Colonic mucosa (tissue), 4 donors: ENCODE results near the gene STRBP. TPM values are rescaled to one million over a fixed set of nuclear protein-coding genes. Genes with fewer than 3 reads are reported as not detected.

Source experiments
- DNase-seq: peaks from one replicate; pipeline ENCODE4 v3.0.0-alpha.2; 2020
- H3K27ac ChIP-seq: fragments of 200-600 bp; one replicate; pipeline ENCODE4 v1.8.0; 2021
- H3K27me3 ChIP-seq: fragments of 200-600 bp; one replicate; pipeline ENCODE4 v1.8.0; 2021
- H3K36me3 ChIP-seq: fragments of 200-600 bp; one replicate; pipeline ENCODE4 v1.8.0; 2021
- H3K4me1 ChIP-seq: fragments of 200-600 bp; one replicate; pipeline ENCODE4 v1.8.0; 2021; ENCODE audit warnings: mild to moderate bottlenecking
- H3K4me3 ChIP-seq: fragments of 200-600 bp; one replicate; pipeline ENCODE4 v1.8.0; 2021
- H3K9ac ChIP-seq, 2 donors: one replicate each; pipeline ENCODE4 v1.7.0; 2013; ENCODE audit warnings: control low read depth in 2 of 2, low read depth in 2 of 2, low read length in 2 of 2
- H3K9me3 ChIP-seq: fragments of 200-600 bp; one replicate; pipeline ENCODE4 v1.8.0; 2021
- intact Hi-C: fragments of 100-400 bp; cut with DNase I; formaldehyde crosslinking; loops from one replicate; pipeline ENCODE4 v1.14.1; 2022
- total RNA-seq, 2 donors: library from RNA; stranded (reverse); fragmentation: NEBNext Ultra II Directional in 1 of 2; extraction: Animal tissue kit (Norgen Biotek cat#: 25700) in 1 of 2; gene quantifications; one replicate each; pipeline ENCODE4 v1.2.1, GENCODE V29; 2021
- TF ChIP-seq, protein P1 (sequence below): fragments of 200-600 bp; IDR thresholded peaks from one replicate; pipeline ENCODE4 v1.8.0; 2022; ENCODE audit warnings: antibody characterized with exemption, mild to moderate bottlenecking
- donor health status: healthy.
- donor health status: DM: no; HTN: no; CAD: no.
- donor health status: DM: no; HTN: no; CAD: no.

STRBP gene
- total RNA-seq, 2 donors from 2014 or later = 37.5 to 53.5 TPM

DNA sequence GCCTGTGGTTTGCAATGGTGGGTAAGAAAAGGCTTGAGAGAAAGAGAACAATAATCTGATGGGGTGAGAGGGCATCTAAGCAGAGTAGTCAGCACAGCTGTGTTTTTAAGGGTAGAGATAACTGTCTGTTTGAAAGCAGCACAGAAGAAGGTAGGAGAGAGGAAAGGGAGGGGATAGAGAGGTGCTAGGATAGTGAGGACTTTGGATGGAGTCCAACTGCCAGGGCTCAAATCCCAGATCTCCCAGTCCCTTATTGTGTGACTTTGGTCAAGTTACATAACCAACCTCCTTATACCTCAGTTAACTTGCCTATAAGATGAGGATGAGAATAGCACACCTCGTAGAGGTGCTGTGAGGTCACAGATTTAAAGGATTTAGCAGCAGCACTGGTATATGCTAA lies 179.3 kb downstream of the STRBP start:
- no peaks in the 10 kb centered on the region for H3K4me1 ChIP-seq
- no peak for DNase-seq
- no peaks in the 10 kb centered on the region for H3K9me3 ChIP-seq
- H3K9ac ChIP-seq = no peak overlapping the region
- H3K4me3 ChIP-seq = no peak overlapping the region
- no peak overlapping the region for H3K27ac ChIP-seq
- intact Hi-C loops = no loop called here
- peaks cover 9% of the 10 kb centered on the region for H3K36me3 ChIP-seq
- no peaks in the 10 kb centered on the region for H3K27me3 ChIP-seq
- TF ChIP-seq, protein P1, sequence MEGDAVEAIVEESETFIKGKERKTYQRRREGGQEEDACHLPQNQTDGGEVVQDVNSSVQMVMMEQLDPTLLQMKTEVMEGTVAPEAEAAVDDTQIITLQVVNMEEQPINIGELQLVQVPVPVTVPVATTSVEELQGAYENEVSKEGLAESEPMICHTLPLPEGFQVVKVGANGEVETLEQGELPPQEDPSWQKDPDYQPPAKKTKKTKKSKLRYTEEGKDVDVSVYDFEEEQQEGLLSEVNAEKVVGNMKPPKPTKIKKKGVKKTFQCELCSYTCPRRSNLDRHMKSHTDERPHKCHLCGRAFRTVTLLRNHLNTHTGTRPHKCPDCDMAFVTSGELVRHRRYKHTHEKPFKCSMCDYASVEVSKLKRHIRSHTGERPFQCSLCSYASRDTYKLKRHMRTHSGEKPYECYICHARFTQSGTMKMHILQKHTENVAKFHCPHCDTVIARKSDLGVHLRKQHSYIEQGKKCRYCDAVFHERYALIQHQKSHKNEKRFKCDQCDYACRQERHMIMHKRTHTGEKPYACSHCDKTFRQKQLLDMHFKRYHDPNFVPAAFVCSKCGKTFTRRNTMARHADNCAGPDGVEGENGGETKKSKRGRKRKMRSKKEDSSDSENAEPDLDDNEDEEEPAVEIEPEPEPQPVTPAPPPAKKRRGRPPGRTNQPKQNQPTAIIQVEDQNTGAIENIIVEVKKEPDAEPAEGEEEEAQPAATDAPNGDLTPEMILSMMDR = no peak

DNA sequence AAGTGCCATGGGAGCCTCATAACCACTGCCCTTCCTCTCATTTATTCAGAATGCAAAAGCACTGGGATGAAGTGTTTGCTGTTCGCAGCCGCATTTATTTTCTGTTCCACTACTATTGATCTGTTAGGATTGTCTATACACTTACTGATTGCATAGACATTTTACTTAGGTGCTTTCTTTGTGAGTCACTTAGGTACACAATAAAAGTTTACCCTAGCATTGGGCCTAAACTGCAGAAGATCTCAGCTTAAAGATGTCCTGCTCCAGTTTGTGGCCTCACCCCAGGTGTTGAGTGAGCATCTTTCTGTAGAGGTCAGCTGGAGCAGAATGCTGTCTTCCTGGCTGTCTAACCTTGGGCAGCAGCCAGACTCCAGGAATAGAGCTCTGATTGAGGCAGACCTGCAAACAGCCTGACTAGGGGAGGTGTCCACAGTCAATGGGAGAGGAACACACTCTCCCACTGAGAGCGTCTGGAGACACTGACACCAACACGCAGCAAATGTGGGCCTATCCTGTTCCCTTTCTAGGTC lies 181.0 kb downstream of the STRBP start:
- Histone ChIP-seq H3K4me3 (no peak overlapping the region), H3K27ac (no peak overlapping the region), H3K4me1 (no peaks in the 10 kb centered on the region), H3K27me3 (no peaks in the 10 kb centered on the region), H3K9ac (no peak overlapping the region), H3K9me3 (no peaks in the 10 kb centered on the region), H3K36me3 (peaks cover 9% of the 10 kb centered on the region)
- intact Hi-C loops = no loop called here
- DNase-seq = no peak
- TF ChIP-seq, protein P1 = no peak

DNA sequence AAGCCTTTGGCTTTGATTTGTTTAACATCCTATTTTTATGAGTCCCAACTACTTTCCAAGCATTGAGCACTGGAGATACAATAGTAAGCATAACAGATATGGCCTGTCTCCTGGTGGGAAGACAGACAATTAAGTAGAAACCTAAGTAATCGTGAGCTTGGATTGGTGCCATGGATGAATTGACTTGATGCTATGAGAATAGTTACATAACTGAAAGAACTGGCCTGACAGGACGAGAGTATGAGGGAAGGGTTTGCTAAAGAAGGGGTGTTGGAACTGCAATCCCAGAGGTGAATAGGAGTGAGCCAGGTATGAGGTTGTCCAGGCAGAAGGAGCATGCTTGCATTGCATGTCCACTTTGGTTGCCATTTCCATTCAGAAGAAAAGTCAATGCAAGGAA lies 182.5 kb downstream of the STRBP start:
- TF ChIP-seq, protein P1 = no peak
- intact Hi-C loops = no loop called here
- no peaks in the 10 kb centered on the region for H3K9me3 ChIP-seq
- peaks cover 6% of the 10 kb centered on the region for H3K36me3 ChIP-seq
- no peak for DNase-seq
- H3K27me3 ChIP-seq = no peaks in the 10 kb centered on the region
- no peak overlapping the region for H3K4me3 ChIP-seq
- H3K4me1 ChIP-seq = no peaks in the 10 kb centered on the region
- no peak overlapping the region for H3K9ac ChIP-seq
- no peak overlapping the region for H3K27ac ChIP-seq

DNA sequence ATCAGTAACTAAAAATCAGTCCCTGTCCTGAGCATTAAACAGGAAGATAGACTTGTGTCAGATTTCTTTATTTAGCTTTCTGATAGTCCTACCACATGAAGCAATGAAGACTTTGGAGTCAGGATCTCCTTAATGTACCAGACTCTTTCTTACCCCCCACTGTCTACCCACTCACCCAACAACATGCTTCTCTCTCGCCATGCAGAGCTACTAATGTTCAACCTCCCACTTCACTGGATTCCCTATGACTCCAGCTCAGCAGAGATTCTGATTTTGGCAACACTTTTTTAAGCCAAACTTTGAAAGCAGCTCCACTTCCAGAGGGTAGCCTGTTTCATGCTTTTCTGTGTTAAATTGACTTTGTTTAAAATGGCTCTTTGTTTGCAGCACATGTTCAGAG lies 184.1 kb downstream of the STRBP start:
- H3K27me3 ChIP-seq = no peaks in the 10 kb centered on the region
- H3K9ac ChIP-seq = no peak overlapping the region
- no peaks in the 10 kb centered on the region for H3K9me3 ChIP-seq
- H3K36me3 ChIP-seq = peaks cover 8% of the 10 kb centered on the region
- no peak overlapping the region for H3K27ac ChIP-seq
- intact Hi-C loops = loop anchor here (5.0 kb wide), 1 partner anchor 263 kb away; no protein-coding TSS in a partner anchor
- H3K4me1 ChIP-seq = no peaks in the 10 kb centered on the region
- TF ChIP-seq, protein P1 = no peak
- no peak overlapping the region for H3K4me3 ChIP-seq
- no peak for DNase-seq

DNA sequence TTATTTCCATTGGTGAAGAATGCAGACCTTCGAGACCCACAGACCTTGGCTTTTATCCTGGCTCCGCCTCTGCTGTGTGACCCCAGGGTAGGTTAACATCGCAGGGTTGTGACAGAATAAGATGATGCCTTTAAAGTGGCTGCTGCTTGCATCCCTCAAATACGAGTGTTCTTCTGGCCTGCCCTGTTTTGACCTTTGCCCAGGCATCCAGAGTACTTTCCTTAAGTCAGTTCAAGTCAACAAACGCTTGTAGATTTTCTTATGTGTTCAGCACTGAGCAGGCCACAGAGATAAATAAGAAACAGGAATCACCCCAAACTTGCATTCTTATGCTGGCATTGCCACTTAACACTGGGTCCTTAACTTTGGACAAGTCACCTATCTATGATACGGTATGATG lies 184.7 kb downstream of the STRBP start:
- H3K4me1 ChIP-seq = no peaks in the 10 kb centered on the region
- no peak overlapping the region for H3K9ac ChIP-seq
- no peaks in the 10 kb centered on the region for H3K9me3 ChIP-seq
- intact Hi-C loops = loop anchor here (5.0 kb wide), 1 partner anchor 264 kb away; no protein-coding TSS in a partner anchor
- no peak overlapping the region for H3K27ac ChIP-seq
- H3K27me3 ChIP-seq = no peaks in the 10 kb centered on the region
- TF ChIP-seq, protein P1 = no peak
- no peak for DNase-seq
- H3K36me3 ChIP-seq = peaks cover 8% of the 10 kb centered on the region
- no peak overlapping the region for H3K4me3 ChIP-seq
